Endothelial cell of umbilical vein (primary cell): ENCODE results near the gene ZBTB7C.

Source experiments
- EZH2 ChIP-seq: IDR thresholded peaks from 2 replicates; pipeline ENCODE4 v1.6.1; 2012; ENCODE audit warnings: borderline replicate concordance, low read depth, mild to moderate bottlenecking, moderate library complexity, low read length, inconsistent platforms; ENCODE audit not compliant: severe bottlenecking
- POLR2A ChIP-seq: IDR thresholded peaks from 2 replicates; pipeline ENCODE4 v1.6.1; 2012; ENCODE audit warnings: low read depth, mild to moderate bottlenecking, control low read depth, low read length
- POLR2AphosphoS5 ChIP-seq: IDR thresholded peaks from 2 replicates; pipeline ENCODE4 v1.6.1; 2012; ENCODE audit warnings: low read depth, mild to moderate bottlenecking, control low read depth, low read length, moderate library complexity; ENCODE audit not compliant: insufficient read depth
- TF ChIP-seq, protein P1 (sequence below), 2 donors: IDR thresholded peaks; 1 replicate in 1 of 2; 2 replicates in 1 of 2; pipeline ENCODE4 v1.5.1; 2011; ENCODE audit warnings: low read length in 2 of 2, mild to moderate bottlenecking in 2 of 2, moderate library complexity in 2 of 2, control low read depth in 1 of 2, inconsistent platforms in 1 of 2, low read depth in 1 of 2; ENCODE audit not compliant: insufficient read depth in 1 of 2; ENCODE audit errors: extremely low read depth in 1 of 2

DNA sequence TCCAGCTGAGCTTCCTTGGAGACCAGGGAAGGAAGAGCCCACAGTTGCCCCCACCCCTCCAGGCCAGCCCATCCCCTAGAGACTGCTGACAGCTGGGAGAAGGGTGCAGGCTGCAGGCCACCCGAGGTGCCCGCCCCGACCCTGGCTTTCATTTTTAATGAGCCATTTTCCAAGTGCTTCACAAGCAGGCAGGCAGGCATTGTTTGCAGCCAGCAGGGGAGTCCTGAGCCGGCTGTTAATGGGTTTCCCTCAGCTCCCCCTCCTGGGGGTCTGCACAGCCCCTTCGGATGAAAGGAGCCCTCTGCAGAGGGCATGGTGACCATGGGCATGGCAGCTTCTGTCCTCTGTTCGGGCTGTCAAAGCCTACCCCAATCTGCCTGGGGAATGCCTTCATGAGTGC is 94.5 kb downstream of the ZBTB7C start:
- TF ChIP-seq, protein P1, sequence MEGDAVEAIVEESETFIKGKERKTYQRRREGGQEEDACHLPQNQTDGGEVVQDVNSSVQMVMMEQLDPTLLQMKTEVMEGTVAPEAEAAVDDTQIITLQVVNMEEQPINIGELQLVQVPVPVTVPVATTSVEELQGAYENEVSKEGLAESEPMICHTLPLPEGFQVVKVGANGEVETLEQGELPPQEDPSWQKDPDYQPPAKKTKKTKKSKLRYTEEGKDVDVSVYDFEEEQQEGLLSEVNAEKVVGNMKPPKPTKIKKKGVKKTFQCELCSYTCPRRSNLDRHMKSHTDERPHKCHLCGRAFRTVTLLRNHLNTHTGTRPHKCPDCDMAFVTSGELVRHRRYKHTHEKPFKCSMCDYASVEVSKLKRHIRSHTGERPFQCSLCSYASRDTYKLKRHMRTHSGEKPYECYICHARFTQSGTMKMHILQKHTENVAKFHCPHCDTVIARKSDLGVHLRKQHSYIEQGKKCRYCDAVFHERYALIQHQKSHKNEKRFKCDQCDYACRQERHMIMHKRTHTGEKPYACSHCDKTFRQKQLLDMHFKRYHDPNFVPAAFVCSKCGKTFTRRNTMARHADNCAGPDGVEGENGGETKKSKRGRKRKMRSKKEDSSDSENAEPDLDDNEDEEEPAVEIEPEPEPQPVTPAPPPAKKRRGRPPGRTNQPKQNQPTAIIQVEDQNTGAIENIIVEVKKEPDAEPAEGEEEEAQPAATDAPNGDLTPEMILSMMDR (IDR thresholded peaks at IDR 0.05; ENCODE audit: extremely low read depth in 1 of 2, insufficient read depth in 1 of 2, low read depth in 1 of 2, low read length in 2 of 2): no peak
- TF ChIP-seq POLR2A (no peak), POLR2AphosphoS5 (no peak), EZH2 (no peak)
